Heart right ventricle (tissue), 16 donors: ENCODE results near the gene OTUD5. TPM values are rescaled to one million over a fixed set of nuclear protein-coding genes. Genes with fewer than 3 reads are reported as not detected.

Source experiments
- ATAC-seq, 8 donors: fragments of 200-7000 bp; cut with Tn5 transposase; one replicate each; pipeline ENCODE4 v1.9.1; 2020; ENCODE audit warnings: mild to moderate bottlenecking in 8 of 8, moderate library complexity in 8 of 8, moderate number of reproducible peaks in 1 of 8
- DNase-seq, 2 donors: peaks; one replicate each; pipeline ENCODE4 v3.0.0-alpha.2; 2020
- H3K27ac ChIP-seq, 10 donors: fragments of 200-600 bp; sonication (generic) in 2 of 10; one replicate each; pipeline versions ENCODE4 v1.5.0 to v1.8.0; 2020 to 2022; ENCODE audit warnings: mild to moderate bottlenecking in 3 of 10
- H3K27me3 ChIP-seq, 7 donors: fragments of 200-600 bp; one replicate each; pipeline ENCODE4 v1.8.0; 2021 to 2022; ENCODE audit warnings: mild to moderate bottlenecking in 2 of 7
- H3K36me3 ChIP-seq, 9 donors: fragments of 200-600 bp; sonication (generic) in 1 of 9; one replicate each; pipeline versions ENCODE4 v1.5.0 to v1.8.0; 2020 to 2022; ENCODE audit warnings: mild to moderate bottlenecking in 2 of 9
- H3K4me1 ChIP-seq, 9 donors: fragments of 200-600 bp; sonication (generic) in 1 of 9; one replicate each; pipeline versions ENCODE4 v1.5.0 to v1.8.0; 2020 to 2022; ENCODE audit warnings: mild to moderate bottlenecking in 4 of 9
- H3K4me3 ChIP-seq, 10 donors: fragments of 200-600 bp; sonication (generic) in 2 of 10; one replicate each; pipeline versions ENCODE4 v1.5.0 to v1.8.0; 2020 to 2022; ENCODE audit warnings: mild to moderate bottlenecking in 7 of 10, moderate library complexity in 2 of 10
- H3K9me3 ChIP-seq, 11 donors: fragments of 200-600 bp in 10 of 11; sonication (generic) in 2 of 11; one replicate each; pipeline versions ENCODE4 v1.5.0 to v1.8.0; 2013 to 2022; ENCODE audit warnings: mild to moderate bottlenecking in 2 of 11, control low read depth in 1 of 11, moderate library complexity in 1 of 11
- CTCF ChIP-seq, 9 donors: fragments of 200-600 bp; sonication (generic) in 2 of 9; IDR thresholded peaks; one replicate each; pipeline versions ENCODE4 v1.5.0 to v1.8.0; 2021 to 2022; ENCODE audit warnings: antibody characterized with exemption in 9 of 9, mild to moderate bottlenecking in 5 of 9, moderate library complexity in 1 of 9
- WGBS, 2 donors: extraction: QIAGEN DNeasy Blood & Tissue Kit; methylation state at CpG; one replicate each; pipeline ENCODE4 v1.1.7; 2013; ENCODE audit warnings: inconsistent platforms in 1 of 2; 5-methylcytosine and 5-hydroxymethylcytosine counted together
- intact Hi-C, 10 donors: fragments of 100-400 bp; cut with DNase I; formaldehyde crosslinking; loops; one replicate each; pipeline versions ENCODE4 v1.11.1 to v1.14.2; 2022
- polyA plus RNA-seq, 2 donors: library from polyadenylated mRNA; stranded (reverse); fragments of 200-250 nt; gene quantifications; one replicate each; pipeline ENCODE4 v1.2.3, GENCODE V29; 2013
- total RNA-seq, 10 donors: library from RNA; stranded (reverse); fragmentation: NEBNext Ultra II Directional in 3 of 10; extraction: Animal tissue kit (Norgen Biotek cat#: 25700) in 3 of 10; gene quantifications; one replicate each; pipeline versions ENCODE4 v1.2.1 to v1.2.4, GENCODE V29; 2021 to 2023
- donor health status: Arrhythmogenic right ventricular cardiomyopathy.
- donor health status: ischemic (EF 13 %, LVEDD 7.1; RV severe dilation, severe dysfunction).
- donor health status: healthy with polysubstance abuse.
- donor health status: DM: no; HTN: yes; CAD: no.
- donor health status: DM: no; HTN: no; CAD: no.
- donor health status: ischemic (EF 25% LVEDD 6.9; RV normal size, moderate dysfunction).
- donor health status: ischemic (EF 25% LVEDD 5.7; RV mildly dilated, moderate dysfunction).
- donor health status: healthy.
- donor health status: DM: yes; HTN: yes; CAD: no.
- donor health status: Ischemic cardiomyopathy.
- donor health status: ischemic (EF 35%, LVEDD 5.7; RV mildly dilated, moderate dysfunction).
- donor health status: nonischemic (EF 11% LVEDD 7.7; RV severe dilation, severe dysfunction).
- donor health status: DM: yes; HTN: yes; CAD: no.
- donor health status: PGD.
- donor health status: ischemic (EF 29% LVEDD 5.4; RV normal size, mild dysfunction).
- donor health status: nonischemic (EF 23%, LVEDD 6.1; RV moderate dilation, normal function).

The OTUD5 gene
- total and polyA plus RNA-seq, 12 donors = 17.9 to 27.3 (median 24.7) TPM

- Histone ChIP-seq H3K9me3 (no peaks in the 10 kb centered on the region), H3K4me3 (no peak overlapping the region), H3K27me3 (no peaks in the 10 kb centered on the region), H3K4me1 (peaks cover 0 to 74% (median 18%) of the 10 kb centered on the region in 9 donors), H3K36me3 (peaks cover 0 to 51% (median 0%) of the 10 kb centered on the region in 9 donors), H3K27ac (peak overlapping the region in 2 of 10 donors; percentile 29 to 89)
- TF ChIP-seq CTCF (IDR thresholded peaks at IDR 0.05) = no peak
- 78 to 82% methylated on average over 1 of the region's 1 CpG for WGBS, 2 donors
- intact Hi-C loops = no loop called here
- DNase-seq (no peak), ATAC-seq (no peak)
These were observed 18.5 kb downstream of the OTUD5 start for GRCh38 chrX:48938721-48939425.

- 24 to 44% methylated on average over 9 of the region's 9 CpGs for WGBS, 2 donors
These were observed 20.1 kb downstream of the OTUD5 start for GRCh38 chrX:48937054-48937907.

GRCh38 chrX:48936429-48937053 is 20.9 kb downstream of the OTUD5 start:
- no peak for TF ChIP-seq CTCF (IDR thresholded peaks at IDR 0.05)
- no peak for DNase-seq
- WGBS, 2 donors = 91 to 93% methylated on average over 8 of the region's 8 CpGs

More at GRCh38 chrX:48937054-48937907, 20.1 kb downstream of the OTUD5 start:
- Histone ChIP-seq H3K27me3 (no peaks in the 10 kb centered on the region), H3K36me3 (peaks cover 0 to 53% (median 0%) of the 10 kb centered on the region in 9 donors), H3K9me3 (no peaks in the 10 kb centered on the region), H3K4me1 (peaks cover 0 to 71% (median 18%) of the 10 kb centered on the region in 9 donors), H3K4me3 (peak overlapping the region in 1 of 10 donors; percentile 29), H3K27ac (peak overlapping the region in 8 of 10 donors; percentile 5 to 89 (median 28))
- no peak for TF ChIP-seq CTCF (IDR thresholded peaks at IDR 0.05)
- intact Hi-C loops = no loop called here
- peak; percentile 34 to 37 for DNase-seq
- peak; percentile 38 to 80 (median 70) for ATAC-seq

GRCh38 chrX:48935301-48935670 is 22.1 kb downstream of the OTUD5 start:
- H3K27ac ChIP-seq = peak overlapping the region in 1 of 10 donors; percentile 89
- peaks cover 0 to 55% (median 11%) of the 10 kb centered on the region in 9 donors for H3K4me1 ChIP-seq
- peaks cover 0 to 70% (median 0%) of the 10 kb centered on the region in 9 donors for H3K36me3 ChIP-seq
- DNase-seq (no peak), ATAC-seq (no peak)
- TF ChIP-seq CTCF (IDR thresholded peaks at IDR 0.05) = no peak
- H3K27me3 ChIP-seq = no peaks in the 10 kb centered on the region
- H3K9me3 ChIP-seq = no peaks in the 10 kb centered on the region
- whole genome bisulfite sequencing, 2 donors = 100% methylated on average over 1 of the region's 1 CpG
- H3K4me3 ChIP-seq = no peak overlapping the region
- intact Hi-C loops = no loop called here

More at GRCh38 chrX:48936429-48937053, 20.9 kb downstream of the OTUD5 start:
- Histone ChIP-seq H3K9me3 (no peaks in the 10 kb centered on the region), H3K27me3 (no peaks in the 10 kb centered on the region), H3K4me3 (no peak overlapping the region), H3K4me1 (peaks cover 0 to 67% (median 18%) of the 10 kb centered on the region in 9 donors), H3K27ac (peak overlapping the region in 6 of 10 donors; percentile 12 to 89 (median 30)), H3K36me3 (peaks cover 0 to 58% (median 0%) of the 10 kb centered on the region in 9 donors)
- intact Hi-C loops = no loop called here
- peak in 1 of 8 donors; percentile 22 for ATAC-seq
